Non-pigmented ciliary epithelial cell (primary cell): Measurements from ENCODE around the gene MALL.
"Not testable (repeated sequence)": the region's sequence is repeated elsewhere in the genome, so short reads cannot be mapped to it uniquely, and the experiment has no call there.

ENCODE experiments used
- DNase-seq: peaks from one replicate; pipeline ENCODE4 v3.0.0-alpha.2; 2010; ENCODE audit warnings: low read depth

Gene MALL

GRCh38 chr2:110049769-110050168 is 65.9 kb downstream of the MALL start:
- DNase-seq = not testable (repeated sequence)

- DNase-seq = not testable (repeated sequence)
Measured at GRCh38 chr2:110048255-110049197, 67.1 kb downstream of the MALL start.

- not testable (repeated sequence) for DNase-seq
Measured at GRCh38 chr2:110047225-110047624, 68.4 kb downstream of the MALL start.

- not testable (repeated sequence) for DNase-seq
Measured at GRCh38 chr2:110041941-110042660, 73.5 kb downstream of the MALL start.

GRCh38 chr2:110037336-110037735 is 78.3 kb downstream of the MALL start:
- DNase-seq = not testable (repeated sequence)

- DNase-seq = not testable (repeated sequence)
Measured at GRCh38 chr2:110035384-110035783, 80.2 kb downstream of the MALL start.

- not testable (repeated sequence) for DNase-seq
Measured at GRCh38 chr2:110034935-110035334, 80.7 kb downstream of the MALL start.
